Thyroid gland (tissue), 4 donors: Measurements from ENCODE around the gene CHST11.

Experiments used
- CTCF ChIP-seq, 6 experiments: fragments of 200-600 bp in 3 of 6; fragments of 450-650 bp in 3 of 6; sonication (generic) in 3 of 6; IDR thresholded peaks; one replicate each; pipeline ENCODE4 v1.5.1; 2016 to 2019; ENCODE audit warnings: antibody characterized with exemption in 6 of 6, mild to moderate bottlenecking in 2 of 6, inconsistent platforms in 1 of 6, moderate library complexity in 1 of 6
- POLR2A ChIP-seq, 2 donors: fragments of 450-650 bp; IDR thresholded peaks; one replicate each; pipeline ENCODE4 v1.6.1; 2017; ENCODE audit warnings: antibody characterized with exemption in 2 of 2, mild to moderate bottlenecking in 2 of 2, moderate library complexity in 1 of 2

- TF ChIP-seq CTCF (IDR thresholded peaks at IDR 0.05) (no peak), POLR2A (IDR thresholded peaks at IDR 0.05) (no peak)
These were observed 187.3 kb downstream of the CHST11 start for GRCh38 chr12:104643819-104644669.
